ENCODE data around the gene ZNF790.

- TF ChIP-seq CTCF (conservative IDR thresholded peaks at IDR 0.05 in 1 of 2, IDR thresholded peaks at IDR 0.05 in 1 of 2; ENCODE audit: low read depth in 1 of 2, low read length in 2 of 2) = no peak
- TF ChIP-seq EZH2 (IDR thresholded peaks at IDR 0.05; ENCODE audit: low read length, missing control alignments) = no peak
Measured at GRCh38 chr19:36797786-36798108, 40.4 kb downstream of the ZNF790 start.

Data from fibroblast of lung (primary cell).